H7 (cell line): ENCODE results near the gene ZNF730. TPM values are rescaled to one million over a fixed set of nuclear protein-coding genes. Genes with fewer than 3 reads are reported as not detected.
A peak's percentile ranks its signal among the peaks of the same experiment; 100 is the strongest.
"Not testable (repeated sequence)": the region's sequence is repeated elsewhere in the genome, so short reads cannot be mapped to it uniquely, and the experiment has no call there.

Experiments
- DNase-seq: peaks from one replicate; pipeline ENCODE4 v3.0.0; 2012
- H3K27me3 ChIP-seq: 2 replicates; pipeline ENCODE4 v1.6.0; 2011; ENCODE audit warnings: mild to moderate bottlenecking, low read length; ENCODE audit not compliant: control insufficient read depth, insufficient read depth
- H3K36me3 ChIP-seq: replicated peaks from 2 replicates; pipeline ENCODE4 v1.5.1; 2011; ENCODE audit warnings: low read length; ENCODE audit not compliant: control insufficient read depth, insufficient read depth
- H3K4me3 ChIP-seq: 2 replicates; pipeline ENCODE4 v1.5.1; 2011; ENCODE audit warnings: low read depth, mild to moderate bottlenecking, control low read depth, low read length, moderate library complexity; ENCODE audit not compliant: insufficient read depth
- total RNA-seq: library from RNA; depleted of rRNA; stranded (reverse); fragments of >200 nt; shearing (Covaris generic); gene quantifications from 2 replicates; pipeline ENCODE4 v1.2.3, GENCODE V29; 2014; rRNA removed

Gene ZNF730
- total RNA-seq, 1 experiment from 2014 or later, result 18.9 TPM

- DNase-seq, result no peak
- Histone ChIP-seq H3K4me3 (no peak overlapping the region), H3K36me3 (no peaks in the 10 kb centered on the region), H3K27me3 (no peaks in the 10 kb centered on the region)
Measured at GRCh38 chr19:23160766-23161165, 43.9 kb downstream of the ZNF730 start.

- not testable (repeated sequence) for H3K4me3 ChIP-seq, H3K27me3 ChIP-seq, H3K36me3 ChIP-seq
- peak; percentile 14 for DNase-seq
Measured at GRCh38 chr19:23168286-23168685, 51.5 kb downstream of the ZNF730 start.

- Histone ChIP-seq H3K36me3 (no peaks in the 10 kb centered on the region), H3K27me3 (no peaks in the 10 kb centered on the region), H3K4me3 (no peak overlapping the region)
- DNase-seq, result no peak
Measured at GRCh38 chr19:23183251-23183650, 66.4 kb downstream of the ZNF730 start.

GRCh38 chr19:23190341-23190740 is 73.5 kb downstream of the ZNF730 start:
- Histone ChIP-seq H3K27me3 (no peaks in the 10 kb centered on the region), H3K36me3 (no peaks in the 10 kb centered on the region), H3K4me3 (no peak overlapping the region)
- DNase-seq, result no peak

Other genes with a start within 250 kb of the ZNF730 start
- gene ZNF728, start 113.8 kb upstream of the ZNF730 start, total RNA-seq, result not detected in 2 replicates
- gene ZNF724, start 133.4 kb downstream of the ZNF730 start, total RNA-seq, result 34.8 and 46.8 TPM in 2 replicates